NCI-H1092 (cell line): ENCODE measurements around the gene CD82.

ENCODE experiments used
- DNase-seq: peaks from one replicate; lab custom pipeline; 2025; lab: John Stamatoyannopoulos, UW

Gene CD82

DNA sequence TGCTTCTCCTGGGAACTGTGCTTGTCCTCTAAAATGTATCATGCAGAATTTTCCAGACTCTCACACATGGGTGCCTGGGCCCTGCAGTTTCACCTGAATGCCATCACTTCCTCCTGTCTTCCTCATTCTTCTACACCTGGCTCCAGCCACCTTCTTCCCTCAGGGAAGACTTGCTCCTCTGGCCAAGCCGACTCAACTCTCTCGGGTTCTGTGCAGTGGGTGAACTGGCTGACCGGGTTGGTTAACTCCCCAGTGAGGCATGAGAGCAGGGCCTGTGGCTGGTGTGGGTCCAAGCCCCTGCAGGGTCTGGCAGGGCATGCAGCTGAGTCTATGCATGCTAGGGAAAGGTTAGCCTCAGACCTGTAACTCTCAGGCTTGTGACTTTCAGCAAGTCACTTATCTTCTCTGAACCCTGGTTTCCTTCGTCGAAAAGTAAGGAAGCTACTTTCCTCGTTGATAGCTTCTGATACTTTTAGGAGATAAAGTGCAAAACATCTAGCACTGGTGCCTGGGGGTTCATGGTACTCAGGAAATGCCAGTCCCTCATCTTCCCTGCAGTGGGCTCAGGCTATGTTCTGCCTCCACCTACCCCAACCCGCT is 11.9 kb downstream of the CD82 start:
- no peak for DNase-seq

DNA sequence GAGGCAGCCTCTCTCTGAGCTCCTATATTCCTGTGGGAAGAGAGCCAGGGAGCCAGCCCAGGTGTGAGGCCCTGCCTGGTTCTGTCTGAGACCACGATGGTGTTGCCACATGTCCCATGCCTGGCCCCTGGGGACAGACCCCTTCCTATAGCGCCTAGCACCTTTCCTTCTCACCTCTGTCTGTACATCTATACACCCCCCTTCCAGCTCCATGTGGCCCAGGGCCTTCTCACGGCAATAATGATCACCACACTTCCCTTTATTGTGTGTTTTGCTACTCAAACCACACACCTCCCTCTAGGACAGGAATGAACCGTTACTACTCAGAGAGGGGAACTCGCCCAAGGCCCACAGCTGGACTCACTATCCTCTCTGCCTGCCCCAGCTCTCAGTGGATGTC is 12.8 kb downstream of the CD82 start:
- DNase-seq, result no peak

DNA sequence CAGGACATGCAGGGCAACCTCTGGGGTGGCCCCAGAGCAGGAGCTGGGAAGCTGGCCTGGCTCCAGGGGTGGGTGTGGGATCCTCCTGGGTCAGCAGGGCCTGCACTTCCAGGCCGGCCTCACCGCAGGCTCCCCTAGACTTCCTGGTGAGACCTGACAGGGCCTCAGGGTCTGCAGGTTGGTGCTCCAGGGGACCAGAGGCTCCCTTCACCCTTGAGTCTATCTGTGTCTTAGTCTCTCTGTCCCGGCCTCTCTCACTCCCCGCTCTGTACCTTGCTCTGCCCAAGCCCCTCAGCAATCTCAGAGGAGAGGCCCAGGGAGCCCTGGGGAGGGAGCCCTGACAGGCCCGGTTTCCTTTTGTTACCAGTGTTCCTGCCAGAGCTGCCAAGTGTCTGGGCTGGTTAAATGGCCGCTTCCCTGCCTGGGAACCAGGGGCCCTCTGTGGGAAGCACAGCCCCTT is 13.9 kb downstream of the CD82 start:
- no peak for DNase-seq

DNA sequence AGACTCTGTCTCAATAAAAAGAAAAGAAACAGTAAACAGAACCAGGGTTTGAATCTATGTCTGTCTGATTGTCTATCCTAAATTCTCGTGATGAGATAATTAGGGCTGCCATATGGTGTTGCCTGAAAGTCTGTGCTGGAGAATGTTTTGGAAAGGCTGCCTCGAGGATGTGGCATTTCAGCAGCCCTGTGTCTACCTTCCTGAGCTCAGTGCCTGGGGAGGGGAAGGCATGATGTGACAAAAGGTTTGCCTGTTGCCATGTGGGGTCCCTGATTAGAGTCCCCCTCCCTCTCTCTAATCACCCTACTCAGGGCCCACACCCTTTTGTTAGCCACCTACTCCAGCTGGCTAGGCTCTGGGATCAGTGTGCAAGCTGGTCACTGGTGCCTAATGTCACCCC is 15.2 kb downstream of the CD82 start:
- DNase-seq, result no peak

DNA sequence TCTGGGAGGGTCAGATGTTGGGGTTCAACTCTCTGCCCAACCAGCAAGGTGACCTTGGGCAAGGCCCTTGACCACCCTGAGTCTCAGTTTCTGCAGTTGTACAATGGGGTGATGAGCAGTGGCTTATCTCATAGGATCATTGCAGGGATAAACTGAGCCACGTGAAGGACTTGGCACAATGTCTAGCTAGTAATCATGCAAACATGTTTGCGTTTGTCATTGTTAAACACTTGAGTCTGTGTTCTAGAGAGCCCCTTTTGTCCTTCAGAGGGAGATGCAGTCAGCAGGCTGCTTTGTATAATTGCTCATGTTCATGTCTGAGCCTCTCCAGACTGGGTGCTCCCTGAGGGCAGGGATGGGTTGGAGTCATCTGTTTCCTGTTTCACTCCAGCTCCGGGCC is 15.8 kb downstream of the CD82 start:
- peak; percentile 50 for DNase-seq

DNA sequence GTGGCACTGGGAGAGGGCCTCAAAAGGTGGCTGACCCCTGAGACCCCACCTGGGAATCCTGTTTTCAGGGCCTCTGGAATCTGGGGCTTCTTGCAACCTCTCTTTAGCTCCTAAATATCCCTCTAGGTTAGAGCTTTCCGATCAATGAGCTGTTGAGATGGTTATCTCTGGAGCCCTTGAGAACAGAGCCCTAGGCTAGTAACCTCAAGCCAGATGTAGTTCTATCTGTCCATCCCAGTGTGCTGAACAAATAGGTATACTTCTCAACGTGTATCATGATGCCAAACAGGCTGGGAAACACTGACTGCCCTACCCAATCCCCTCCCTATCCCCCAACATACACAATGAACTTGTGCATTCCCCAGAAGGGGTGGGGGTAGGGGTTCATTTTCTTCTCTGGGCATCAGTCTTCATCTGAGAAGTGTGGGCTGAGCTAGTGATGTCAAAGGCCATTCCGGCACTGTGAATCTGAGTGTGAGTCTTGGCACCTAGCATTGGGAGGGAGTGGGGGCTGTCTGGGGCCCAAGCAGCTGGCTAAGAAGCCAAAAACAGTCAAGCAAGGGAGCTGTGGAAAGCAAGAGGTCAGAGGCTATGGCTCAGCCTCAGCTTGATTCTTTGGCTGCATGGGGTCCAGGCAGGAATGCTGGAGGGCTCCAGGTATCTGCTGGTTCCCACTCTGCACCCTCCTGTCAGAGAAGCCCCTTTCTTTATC is 17.3 kb downstream of the CD82 start:
- no peak for DNase-seq

DNA sequence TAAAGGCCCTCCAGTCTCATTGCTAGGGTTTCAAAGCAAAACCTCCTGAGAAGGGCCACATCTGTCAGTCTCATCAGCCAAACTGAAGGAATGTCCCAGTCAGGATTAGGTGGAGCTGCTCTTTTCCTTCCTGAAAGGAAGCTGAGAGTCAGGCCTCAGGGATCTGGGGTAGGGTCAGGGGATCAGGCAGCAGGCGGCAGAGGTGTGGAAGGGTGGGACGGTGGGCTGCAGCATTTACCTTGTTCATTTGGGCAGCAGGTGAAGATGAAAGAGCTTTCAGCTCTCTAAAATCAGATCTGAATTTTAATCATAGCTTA is 17.8 kb downstream of the CD82 start:
- DNase-seq, result no peak

DNA sequence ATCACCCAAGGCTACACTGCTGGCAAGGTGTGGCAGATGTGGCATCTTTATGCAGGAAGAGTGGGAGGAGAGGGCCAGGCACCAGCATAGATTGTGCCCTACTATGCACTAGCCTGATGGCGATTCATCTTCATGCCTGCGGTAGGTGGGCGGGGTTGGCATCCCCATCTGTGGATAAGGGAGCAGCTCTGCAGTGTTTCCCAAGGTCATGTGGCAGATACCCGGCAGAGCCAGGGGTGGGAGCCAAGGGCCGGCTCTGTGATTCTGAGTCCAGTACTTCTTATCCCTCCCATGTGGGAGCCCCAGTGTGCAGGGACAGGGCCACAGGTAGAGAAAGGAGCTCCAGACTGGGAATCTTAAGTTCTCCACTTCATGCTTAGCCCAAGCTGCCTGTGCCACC is 20.0 kb downstream of the CD82 start:
- DNase-seq, result no peak

DNA sequence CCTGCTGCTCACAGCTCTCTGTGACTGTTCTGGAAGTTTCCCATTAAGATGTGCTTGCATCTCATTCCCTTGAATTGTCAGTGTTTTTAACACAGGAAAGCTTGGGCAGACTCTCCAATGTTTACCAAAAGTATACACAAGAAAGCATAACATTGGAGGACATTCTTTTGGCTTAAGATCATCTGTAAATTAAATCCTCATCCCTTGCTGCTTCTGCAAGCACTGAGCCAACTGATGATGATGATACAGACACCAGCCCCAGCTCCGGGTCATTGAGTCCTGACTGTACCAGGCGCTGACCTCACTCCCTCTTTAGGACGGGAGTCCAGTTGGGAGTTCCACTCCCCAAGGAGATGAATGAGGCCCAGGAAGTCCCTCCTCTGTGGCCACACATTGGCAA is 23.8 kb downstream of the CD82 start:
- DNase-seq, result no peak

DNA sequence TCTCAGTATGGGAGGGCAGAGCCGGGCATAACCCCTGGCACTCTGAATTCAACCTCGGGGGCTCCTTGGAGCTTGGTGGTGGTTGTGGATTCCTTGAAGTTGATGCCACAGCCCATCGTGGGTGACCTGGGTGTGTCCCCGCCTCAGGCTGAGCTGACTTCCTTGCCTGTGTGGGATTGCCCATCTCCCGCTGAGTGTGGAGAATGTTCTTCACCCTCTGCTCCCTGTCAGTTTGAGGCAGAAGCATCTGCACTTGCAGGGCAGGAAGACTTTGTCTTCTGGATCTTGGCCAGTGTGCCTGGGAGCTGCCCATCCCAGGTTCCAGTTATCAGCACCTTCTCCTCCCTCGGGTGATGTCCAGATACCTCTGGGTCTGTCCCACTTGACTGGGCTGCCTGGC is 25.3 kb downstream of the CD82 start:
- no peak for DNase-seq

DNA sequence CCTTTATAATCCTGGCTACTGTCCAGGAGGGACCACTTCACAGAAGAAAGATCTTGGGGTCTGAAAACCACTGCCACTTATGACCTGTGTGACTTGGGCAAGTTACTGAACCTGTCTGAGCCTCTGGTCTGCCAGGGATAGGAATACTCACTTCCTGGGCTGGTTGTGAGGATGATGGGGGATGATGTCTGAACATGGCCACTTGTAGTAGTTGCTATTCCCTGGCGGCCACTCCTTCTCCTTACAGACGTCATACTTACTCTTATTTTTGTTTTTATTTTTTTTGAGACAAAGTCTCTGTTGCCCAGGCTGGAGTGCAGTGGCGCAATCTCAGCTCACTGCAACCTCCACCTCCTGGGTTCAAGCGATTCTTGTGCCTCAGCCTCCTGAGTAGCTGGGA is 26.1 kb downstream of the CD82 start:
- no peak for DNase-seq

DNA sequence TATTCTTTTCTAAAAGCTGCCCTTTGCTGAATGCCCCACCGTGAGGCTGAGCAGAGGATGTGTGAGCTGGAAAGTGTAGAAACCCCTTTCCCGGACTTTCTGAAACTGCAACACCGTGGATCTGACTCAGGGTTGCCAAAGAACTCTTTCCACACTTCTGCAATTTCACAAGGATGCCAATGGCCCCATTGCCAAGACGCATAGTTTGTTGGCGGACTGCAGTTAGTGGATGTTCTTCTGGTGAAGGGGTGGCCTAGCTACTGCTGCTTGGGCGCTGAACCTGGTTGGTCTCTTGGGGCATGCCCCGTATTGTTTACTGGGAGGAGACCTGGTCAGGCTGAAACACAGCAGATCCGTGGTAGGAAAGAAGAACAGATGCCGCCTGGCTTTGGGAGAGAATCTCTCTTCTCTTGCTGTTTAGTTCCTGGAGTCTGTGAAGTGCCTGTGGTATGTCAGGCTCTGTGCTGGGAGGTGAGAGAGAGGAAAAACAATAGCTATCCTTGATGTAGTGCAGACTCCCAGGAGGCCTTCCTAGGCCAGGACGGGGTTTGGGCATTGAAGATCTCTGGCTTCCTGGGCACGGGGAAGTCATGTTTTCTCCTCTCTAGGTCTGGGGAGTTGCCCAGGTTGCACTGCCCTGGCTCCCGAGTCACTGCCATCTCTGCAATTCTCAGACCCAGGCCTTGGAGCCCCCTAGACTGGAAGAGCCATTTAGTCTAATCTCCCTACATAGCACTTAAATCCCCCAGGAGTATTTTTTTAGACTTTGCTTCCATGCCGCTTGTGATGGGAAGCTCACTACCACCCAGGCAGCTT is 26.9 kb downstream of the CD82 start:
- no peak for DNase-seq

DNA sequence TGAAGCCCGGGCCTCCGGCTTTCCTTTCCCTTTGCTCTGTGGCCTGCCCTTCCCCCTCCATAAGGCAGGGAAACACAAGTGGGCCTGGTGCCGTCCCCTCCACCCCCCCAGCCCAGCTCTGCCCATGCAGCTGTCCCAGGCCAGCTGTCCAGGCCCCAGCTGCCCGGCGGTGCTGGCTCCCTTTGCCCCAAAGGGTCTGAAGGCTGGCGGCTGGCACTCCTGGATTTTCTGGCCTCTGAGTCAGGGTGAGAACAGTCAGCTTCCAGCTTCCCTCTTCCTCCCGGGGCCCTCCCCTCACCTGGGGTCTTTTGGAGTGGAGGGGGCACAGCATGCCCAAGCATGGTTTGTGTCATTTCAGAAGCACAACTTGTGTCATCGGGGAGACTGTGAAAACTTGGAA is 27.8 kb downstream of the CD82 start:
- no peak for DNase-seq

DNA sequence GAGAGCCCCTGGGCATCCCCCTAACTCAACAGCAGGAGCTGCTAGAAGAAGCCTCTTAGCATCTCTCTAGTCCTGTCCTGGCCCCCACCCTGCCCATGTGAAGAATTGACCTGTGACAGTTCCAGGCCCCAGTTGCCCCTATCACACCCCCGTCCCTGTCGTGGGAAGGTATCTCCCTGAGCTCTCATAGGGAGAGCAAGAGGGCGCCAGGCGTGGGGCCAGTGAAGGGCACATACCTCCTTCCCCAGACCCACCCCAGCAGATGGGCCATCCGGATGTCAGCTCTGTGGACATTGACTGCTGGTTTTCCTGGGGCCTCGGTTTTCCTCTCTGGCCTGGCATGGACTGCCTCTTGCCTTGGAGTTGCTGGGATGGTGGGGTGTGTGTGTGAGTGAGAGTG is 29.5 kb downstream of the CD82 start:
- no peak for DNase-seq

DNA sequence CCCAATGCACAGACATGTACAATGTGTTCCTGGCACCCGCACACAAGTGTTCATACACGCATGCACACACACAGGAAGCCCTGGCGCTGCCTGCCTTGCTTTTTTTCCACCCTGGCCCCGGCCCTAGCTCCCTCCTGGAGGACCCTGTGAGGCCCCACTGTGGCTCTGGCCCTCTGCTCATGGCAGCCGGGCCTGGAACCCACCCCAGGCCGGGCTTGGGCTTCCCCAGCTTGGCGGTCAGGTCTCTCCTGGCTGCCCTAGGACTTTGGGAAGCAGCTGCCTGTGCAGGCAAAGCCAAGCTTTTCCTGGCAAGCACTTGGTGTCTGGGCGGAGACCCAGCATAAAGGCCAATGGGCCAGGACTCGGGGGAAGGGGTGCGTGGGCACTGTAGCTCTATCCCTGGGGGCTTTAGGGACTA is 30.5 kb downstream of the CD82 start:
- DNase-seq, result peak; percentile 79

DNA sequence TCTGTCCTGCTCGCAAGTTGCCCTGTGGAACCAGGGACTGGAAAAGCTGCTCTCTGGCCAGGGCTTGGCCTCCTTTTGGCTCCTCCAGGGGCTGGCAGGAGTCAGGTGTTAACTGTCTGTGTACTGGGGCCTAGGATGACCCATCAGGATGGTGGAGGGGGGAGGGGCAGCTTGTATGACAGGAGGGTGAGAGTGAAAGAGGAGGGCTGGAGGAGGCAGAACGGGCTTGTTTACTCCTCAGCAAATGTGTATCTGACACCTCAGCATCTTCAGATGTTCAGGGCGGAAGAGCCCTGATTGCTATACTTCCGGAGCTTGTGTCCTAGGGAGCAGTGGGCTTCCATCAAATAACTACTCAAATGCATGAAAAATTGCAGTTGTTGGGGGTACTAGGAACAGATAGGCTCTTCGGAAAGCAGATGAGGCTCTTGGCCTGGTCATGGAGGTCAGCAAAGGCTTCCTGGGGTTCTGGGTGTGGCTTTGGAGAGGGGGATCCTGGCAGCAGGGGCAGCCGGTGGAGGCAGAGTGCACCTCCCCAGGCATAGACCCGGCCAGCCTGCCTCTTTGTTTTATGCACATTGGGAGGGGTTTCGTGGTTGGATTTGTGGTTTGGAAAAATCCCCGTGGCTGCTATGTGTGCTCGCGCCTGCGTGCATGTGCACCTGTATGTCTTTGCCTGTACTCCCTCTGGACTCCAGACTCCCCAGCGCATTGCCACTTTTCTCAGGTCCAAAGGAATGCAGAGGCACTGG is 31.2 kb downstream of the CD82 start:
- no peak for DNase-seq

DNA sequence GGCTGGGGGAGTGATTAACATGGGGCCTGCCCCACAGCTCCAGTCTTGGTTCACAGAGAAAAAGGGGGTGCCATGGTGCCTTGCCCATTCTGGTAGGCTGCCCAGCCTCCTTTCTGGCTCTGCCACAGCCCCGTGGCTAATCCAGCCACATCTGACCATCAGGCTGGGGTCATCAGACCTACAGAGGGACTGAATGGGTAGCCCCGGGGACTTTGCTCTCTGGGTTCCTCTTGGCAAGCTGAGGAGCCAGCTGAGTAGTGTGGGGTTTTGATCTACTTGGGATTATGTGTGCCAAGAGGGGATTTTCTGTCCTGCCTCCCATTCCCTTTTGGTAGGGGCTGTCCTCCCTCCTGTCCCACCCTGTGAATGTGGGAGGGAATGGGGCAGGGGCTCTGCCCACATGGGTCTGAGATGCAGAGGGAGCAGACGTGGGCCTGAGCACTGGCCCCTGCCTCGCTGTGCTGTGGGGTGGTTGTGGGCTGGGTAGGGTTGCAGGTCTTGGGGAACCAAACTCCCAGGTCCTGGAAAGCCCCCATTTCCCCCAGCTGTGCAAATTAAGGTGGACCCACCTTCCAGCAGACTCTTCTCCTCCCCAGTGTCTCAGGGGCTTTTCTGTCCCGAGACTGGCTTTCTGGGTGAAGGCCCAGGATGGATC is 32.0 kb downstream of the CD82 start:
- DNase-seq, result no peak

DNA sequence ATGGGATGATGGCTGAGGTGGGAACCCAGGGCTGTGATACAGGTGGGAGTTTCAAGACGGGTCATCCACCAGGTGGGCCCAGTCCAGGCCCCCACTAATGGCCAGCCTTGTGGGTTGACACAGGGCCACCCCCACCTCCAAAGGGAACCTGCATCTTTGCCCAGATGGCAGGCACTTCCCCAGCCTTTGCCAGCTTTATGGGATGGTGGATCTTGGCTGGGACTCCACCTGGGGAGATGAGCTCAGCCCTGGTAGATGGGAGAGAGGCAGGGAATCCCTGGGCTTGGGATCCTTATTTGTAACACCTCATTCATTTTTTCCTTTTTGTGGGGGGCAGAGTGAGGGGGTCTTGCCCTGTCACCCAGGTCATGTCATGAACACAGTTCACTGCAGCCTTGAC is 33.4 kb downstream of the CD82 start:
- DNase-seq, result no peak

DNA sequence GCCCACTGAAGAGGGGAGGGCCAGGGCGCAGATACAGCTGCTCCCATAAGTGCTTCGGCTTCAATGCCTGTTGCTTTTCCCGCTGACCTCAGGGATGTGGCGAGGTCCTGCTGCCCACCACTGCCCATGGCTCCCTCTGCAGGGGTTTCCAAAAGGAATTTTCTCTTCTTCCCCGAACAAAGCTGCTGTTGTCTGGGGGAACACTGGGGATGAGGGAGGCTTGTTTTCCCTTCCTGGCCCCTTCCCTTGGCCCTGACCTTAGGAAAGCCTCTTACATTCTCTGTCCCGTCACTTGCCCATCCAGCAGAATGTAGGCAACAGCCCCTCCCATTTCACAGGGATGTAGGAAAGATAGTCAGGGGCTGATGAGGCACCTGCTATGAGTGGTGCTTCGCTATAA is 34.8 kb downstream of the CD82 start:
- no peak for DNase-seq

DNA sequence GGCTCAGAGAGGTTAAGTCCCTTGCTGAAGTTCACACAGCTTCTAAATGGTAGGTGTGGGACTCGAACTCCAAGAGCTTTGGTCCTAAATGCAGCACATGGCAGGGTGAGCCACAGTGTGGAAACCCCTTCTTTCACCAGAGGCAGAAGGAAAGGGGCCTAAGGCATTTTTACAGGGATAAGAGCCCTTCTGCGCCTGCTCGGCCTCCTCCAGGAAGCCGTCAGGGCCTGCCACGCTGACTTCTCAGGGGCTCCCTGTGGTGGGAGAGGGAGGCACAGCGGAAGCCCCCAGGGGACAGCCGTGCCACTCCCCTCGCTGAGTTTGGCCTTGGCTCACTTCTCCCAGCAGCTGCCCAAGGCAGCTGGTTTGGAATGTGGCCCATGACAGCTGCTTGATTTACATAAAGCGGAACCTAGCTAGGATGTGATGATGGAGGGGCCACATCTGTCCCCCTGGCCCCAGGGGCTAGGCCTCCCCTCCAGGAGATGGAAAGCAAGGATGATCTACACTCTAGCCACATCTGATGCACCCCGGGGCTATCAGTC is 35.4 kb downstream of the CD82 start:
- DNase-seq, result peak; percentile 53

DNA sequence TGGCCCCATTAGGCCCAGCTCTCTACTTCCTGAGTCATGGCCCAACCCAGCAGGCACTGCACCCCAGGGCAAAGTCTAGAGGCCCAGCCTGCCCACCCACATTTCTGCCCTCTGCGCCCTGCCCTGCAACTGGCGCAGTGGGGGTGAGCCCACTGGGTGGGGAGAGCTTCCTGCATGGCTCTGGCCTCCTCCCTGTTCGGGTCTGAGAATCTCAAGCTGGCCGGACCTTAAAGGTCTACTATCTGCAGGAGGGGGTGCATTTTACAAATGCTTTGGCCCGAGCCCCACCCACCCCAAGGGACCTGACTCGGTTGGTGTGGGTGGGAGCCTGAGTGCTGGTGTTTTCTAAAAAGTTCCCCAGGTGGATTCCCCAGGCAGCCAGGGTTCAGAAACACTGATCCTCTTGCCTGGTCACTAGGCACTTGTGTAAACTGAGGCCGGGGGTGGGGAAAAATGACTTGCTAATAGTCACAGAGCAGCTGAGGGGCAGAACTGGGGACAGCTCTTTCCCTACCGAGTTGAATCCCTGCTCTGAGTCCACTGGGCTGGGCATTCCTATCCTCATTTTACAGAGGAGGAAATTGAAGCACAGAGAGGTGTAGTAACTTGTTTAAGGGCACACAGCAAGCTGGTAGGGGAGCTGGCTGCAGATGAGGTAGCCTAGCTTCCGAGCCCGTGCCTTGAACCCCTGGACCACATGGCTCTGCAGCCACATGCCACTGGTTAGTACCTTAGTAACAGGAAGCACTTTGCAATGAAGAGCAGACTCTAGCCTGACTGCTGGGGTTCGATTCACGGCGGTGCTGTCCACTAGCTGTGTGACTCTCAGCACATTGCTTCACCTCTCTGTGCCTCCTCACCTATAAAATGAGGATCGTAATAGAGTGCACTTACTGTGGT is 36.3 kb downstream of the CD82 start:
- DNase-seq, result no peak
